Right lobe of liver (tissue), 6 donors: Measurements from ENCODE around the gene UBE3C. TPM values are rescaled to one million over a fixed set of nuclear protein-coding genes. Genes with fewer than 3 reads are reported as not detected.
"Not testable (repeated sequence)": the region's sequence is repeated elsewhere in the genome, so short reads cannot be mapped to it uniquely, and the experiment has no call there.

Experiments used
- ATAC-seq, 4 donors: fragments of 200-7000 bp; cut with Tn5 transposase; one replicate each; pipeline ENCODE4 v1.9.1; 2020; ENCODE audit warnings: mild to moderate bottlenecking in 4 of 4, moderate library complexity in 4 of 4
- DNase-seq, 3 donors: peaks; one replicate each; pipeline ENCODE4 v3.0.0-alpha.2; 2020
- H3K27ac ChIP-seq, 3 donors: fragments of 200-600 bp; one replicate each; pipeline ENCODE4 v1.8.0; 2022
- H3K27me3 ChIP-seq, 2 donors: fragments of 200-600 bp; one replicate each; pipeline ENCODE4 v1.8.0; 2022
- H3K36me3 ChIP-seq, 4 donors: fragments of 200-600 bp; sonication (generic) in 1 of 4; one replicate each; pipeline versions ENCODE4 v1.5.1 to v1.8.0; 2017 to 2022; ENCODE audit warnings: control low read depth in 1 of 4
- H3K4me1 ChIP-seq, 4 donors: fragments of 200-600 bp; sonication (generic) in 1 of 4; one replicate each; pipeline versions ENCODE4 v1.5.1 to v1.8.0; 2017 to 2022; ENCODE audit warnings: control low read depth in 1 of 4
- H3K4me3 ChIP-seq, 3 donors: fragments of 200-600 bp; one replicate each; pipeline ENCODE4 v1.8.0; 2022
- H3K9me3 ChIP-seq, 4 donors: fragments of 200-600 bp; sonication (generic) in 1 of 4; one replicate each; pipeline versions ENCODE4 v1.5.1 to v1.8.0; 2017 to 2022; ENCODE audit warnings: control low read depth in 1 of 4
- CTCF ChIP-seq, 4 donors: fragments of 200-600 bp in 3 of 4; fragments of 450-650 bp in 1 of 4; IDR thresholded peaks; one replicate each; pipeline versions ENCODE4 v1.5.1 to v1.8.0; 2016 to 2022; ENCODE audit warnings: antibody characterized with exemption in 4 of 4, mild to moderate bottlenecking in 2 of 4
- POLR2A ChIP-seq: fragments of 450-650 bp; IDR thresholded peaks from one replicate; pipeline ENCODE4 v1.6.1; 2017; ENCODE audit warnings: antibody characterized with exemption, mild to moderate bottlenecking
- WGBS: methylation state at CpG from one replicate; pipeline ENCODE4 v1.1.6; 2018; ENCODE audit warnings: low coverage, low lambda C conversion rate; ENCODE audit not compliant: insufficient coverage; ENCODE audit errors: missing lambda C conversion rate; 5-methylcytosine and 5-hydroxymethylcytosine counted together
- intact Hi-C, 2 donors: fragments of 100-400 bp; cut with DNase I; formaldehyde crosslinking; loops; one replicate each; pipeline versions ENCODE4 v1.11.2 to v1.14.1; 2022
- total RNA-seq, 6 experiments: library from RNA; depleted of rRNA in 2 of 6; stranded (reverse); fragments of >200 nt in 2 of 6; fragmentation: NEBNext Ultra II Directional in 3 of 6; extraction: Animal tissue kit (Norgen Biotek cat#: 25700) in 3 of 6; gene quantifications; one replicate each; pipeline versions ENCODE4 v1.1.0 to v1.2.4, GENCODE V29; 2016 to 2023
- donor health status: DM: no; HTN: yes; CAD: no.
- donor health status: DM: no; HTN: no; CAD: no.
- donor health status: DM: no; HTN: no; CAD: no.
- donor health status: DM: no; HTN: yes; CAD: no.
- donor health status: DM: no; HTN: yes; CAD: no.

UBE3C gene
- total RNA-seq, 6 experiments from 2014 or later: 28.3 to 48.1 (median 31.9) TPM

GRCh38 chr7:157271315-157271990, 132.7 kb downstream of the UBE3C start:
- Histone ChIP-seq H3K27me3 (no peaks in the 10 kb centered on the region), H3K4me3 (no peak overlapping the region), H3K36me3 (peaks cover 0 to 30% (median 6%) of the 10 kb centered on the region in 4 donors), H3K27ac (peak overlapping the region; percentile 85 to 95 (median 88)), H3K9me3 (no peaks in the 10 kb centered on the region), H3K4me1 (peaks cover 0 to 24% (median 7%) of the 10 kb centered on the region in 4 donors)
- no peak for ATAC-seq
- no peak for DNase-seq
- WGBS: 92% methylated on average over 8 of the region's 15 CpGs
- TF ChIP-seq POLR2A (no peak), CTCF (IDR thresholded peaks at IDR 0.05) (no peak)
- intact Hi-C loops: loop anchor here in 1 of 2 donors (10.0 kb wide), 1 partner anchor 297 kb away; no protein-coding TSS in a partner anchor

GRCh38 chr7:157271991-157272324, 133.2 kb downstream of the UBE3C start:
- WGBS: 36% methylated on average over 7 of the region's 9 CpGs
- TF ChIP-seq POLR2A (peak; percentile 70), CTCF (IDR thresholded peaks at IDR 0.05) (no peak)
- DNase-seq (peak; percentile 75 to 92 (median 88)), ATAC-seq (peak; percentile 76 to 88 (median 80))
- Histone ChIP-seq H3K4me3 (no peak overlapping the region), H3K27ac (peak overlapping the region; percentile 85 to 95 (median 88)), H3K36me3 (peaks cover 0 to 30% (median 6%) of the 10 kb centered on the region in 4 donors), H3K9me3 (no peaks in the 10 kb centered on the region), H3K4me1 (peaks cover 0 to 24% (median 7%) of the 10 kb centered on the region in 4 donors), H3K27me3 (no peaks in the 10 kb centered on the region)
- intact Hi-C loops: loop anchor here in 1 of 2 donors (10.0 kb wide), 1 partner anchor 297 kb away; no protein-coding TSS in a partner anchor

- Histone ChIP-seq H3K4me1 (peaks cover 0 to 24% (median 7%) of the 10 kb centered on the region in 4 donors), H3K27me3 (no peaks in the 10 kb centered on the region), H3K9me3 (no peaks in the 10 kb centered on the region), H3K36me3 (peaks cover 0 to 26% (median 4%) of the 10 kb centered on the region in 4 donors), H3K4me3 (no peak overlapping the region), H3K27ac (peak overlapping the region; percentile 85 to 95 (median 88))
- ATAC-seq (peak; percentile 10 to 46 (median 36)), DNase-seq (no peak)
- TF ChIP-seq CTCF (IDR thresholded peaks at IDR 0.05) (no peak), POLR2A (no peak)
- 38% methylated on average over 5 of the region's 24 CpGs for WGBS
- intact Hi-C loops: loop anchor here in 1 of 2 donors (10.0 kb wide), 1 partner anchor 298 kb away; no protein-coding TSS in a partner anchor
Observed at GRCh38 chr7:157272351-157273207, 133.9 kb downstream of the UBE3C start.

- H3K4me1 ChIP-seq: peaks cover 0 to 24% (median 7%) of the 10 kb centered on the region in 4 donors
- H3K27ac ChIP-seq: peak overlapping the region; percentile 85 to 95 (median 88)
- intact Hi-C loops: loop anchor here in 1 of 2 donors (10.0 kb wide), 1 partner anchor 299 kb away; no protein-coding TSS in a partner anchor
- 22% methylated on average over 8 of the region's 23 CpGs for WGBS
- H3K27me3 ChIP-seq: no peaks in the 10 kb centered on the region
- peak; percentile 79 to 85 (median 81) for DNase-seq
- peak; percentile 84 to 89 (median 86) for ATAC-seq
- H3K9me3 ChIP-seq: no peaks in the 10 kb centered on the region
- peak; percentile 98 to 100 (median 100) for TF ChIP-seq CTCF (IDR thresholded peaks at IDR 0.05)
- no peak for TF ChIP-seq POLR2A
- peaks cover 0 to 17% (median 2%) of the 10 kb centered on the region in 4 donors for H3K36me3 ChIP-seq
- H3K4me3 ChIP-seq: no peak overlapping the region
Observed at GRCh38 chr7:157273208-157274093, 134.7 kb downstream of the UBE3C start.

GRCh38 chr7:157274094-157274634, 135.4 kb downstream of the UBE3C start:
- Histone ChIP-seq H3K36me3 (peaks cover 0 to 13% (median 2%) of the 10 kb centered on the region in 4 donors), H3K4me1 (peaks cover 0 to 25% (median 7%) of the 10 kb centered on the region in 4 donors), H3K27ac (peak overlapping the region in 1 of 3 donors; percentile 19)
- not testable (repeated sequence) for H3K27me3 ChIP-seq, DNase-seq, H3K4me3 ChIP-seq, H3K9me3 ChIP-seq
- ATAC-seq: peak in 2 of 4 donors; percentile 5 to 21
- 54% methylated on average over 7 of the region's 10 CpGs for WGBS
- intact Hi-C loops: loop anchor here in 1 of 2 donors (10.0 kb wide), 1 partner anchor 299 kb away; no protein-coding TSS in a partner anchor
